Measurements from ENCODE around the gene AIRE. TPM values are rescaled to one million over a fixed set of nuclear protein-coding genes. Genes with fewer than 3 reads are reported as not detected.

The AIRE gene
- total and polyA plus RNA-seq, 8 donors = 0.18 to 0.87 TPM; not detected in 6

DNA sequence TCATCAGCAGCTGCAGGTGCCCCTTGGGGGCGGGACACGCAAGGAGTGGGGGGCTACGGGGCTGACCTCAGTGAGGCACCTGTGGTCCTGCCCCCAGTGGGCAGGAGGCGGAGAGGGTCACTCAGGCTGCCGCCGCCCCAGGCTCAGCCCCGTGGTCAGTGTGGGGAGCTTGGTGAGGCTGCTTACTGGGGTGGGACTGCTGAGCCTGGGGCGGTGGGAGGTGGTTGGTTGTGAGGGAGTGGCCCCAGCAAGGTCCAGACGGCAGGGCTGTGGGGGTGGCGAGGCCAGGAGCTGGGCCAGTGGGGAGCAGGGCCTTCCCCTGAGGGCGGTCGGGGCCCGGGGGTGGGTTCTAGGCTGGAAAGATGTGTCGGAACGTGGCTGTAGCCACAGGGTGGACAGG lies 28.5 kb downstream of the AIRE start:
- Histone ChIP-seq H3K4me3 (no peak overlapping the region), H3K36me3 (peaks cover 68 to 100% (median 100%) of the 10 kb centered on the region in 4 donors), H3K27ac (no peak overlapping the region), H3K4me1 (no peaks in the 10 kb centered on the region), H3K27me3 (no peaks in the 10 kb centered on the region), H3K9me3 (no peaks in the 10 kb centered on the region)
- DNase-seq = no peak
- WGBS, 5 donors = 85 to 94% (median 91%) methylated on average over 11 to 15 of the region's 15 CpGs
- intact Hi-C loops (cut with DNase I; ENCODE audit: low total_unique reads) = no loop called here
- TF ChIP-seq POLR2A (IDR thresholded peaks at IDR 0.05) = no peak
- no peak for TF ChIP-seq EP300 (IDR thresholded peaks at IDR 0.05)
- TF ChIP-seq, protein P1, sequence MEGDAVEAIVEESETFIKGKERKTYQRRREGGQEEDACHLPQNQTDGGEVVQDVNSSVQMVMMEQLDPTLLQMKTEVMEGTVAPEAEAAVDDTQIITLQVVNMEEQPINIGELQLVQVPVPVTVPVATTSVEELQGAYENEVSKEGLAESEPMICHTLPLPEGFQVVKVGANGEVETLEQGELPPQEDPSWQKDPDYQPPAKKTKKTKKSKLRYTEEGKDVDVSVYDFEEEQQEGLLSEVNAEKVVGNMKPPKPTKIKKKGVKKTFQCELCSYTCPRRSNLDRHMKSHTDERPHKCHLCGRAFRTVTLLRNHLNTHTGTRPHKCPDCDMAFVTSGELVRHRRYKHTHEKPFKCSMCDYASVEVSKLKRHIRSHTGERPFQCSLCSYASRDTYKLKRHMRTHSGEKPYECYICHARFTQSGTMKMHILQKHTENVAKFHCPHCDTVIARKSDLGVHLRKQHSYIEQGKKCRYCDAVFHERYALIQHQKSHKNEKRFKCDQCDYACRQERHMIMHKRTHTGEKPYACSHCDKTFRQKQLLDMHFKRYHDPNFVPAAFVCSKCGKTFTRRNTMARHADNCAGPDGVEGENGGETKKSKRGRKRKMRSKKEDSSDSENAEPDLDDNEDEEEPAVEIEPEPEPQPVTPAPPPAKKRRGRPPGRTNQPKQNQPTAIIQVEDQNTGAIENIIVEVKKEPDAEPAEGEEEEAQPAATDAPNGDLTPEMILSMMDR (IDR thresholded peaks at IDR 0.05) = no peak
- TF ChIP-seq POLR2AphosphoS5 (IDR thresholded peaks at IDR 0.05) = no peak

DNA sequence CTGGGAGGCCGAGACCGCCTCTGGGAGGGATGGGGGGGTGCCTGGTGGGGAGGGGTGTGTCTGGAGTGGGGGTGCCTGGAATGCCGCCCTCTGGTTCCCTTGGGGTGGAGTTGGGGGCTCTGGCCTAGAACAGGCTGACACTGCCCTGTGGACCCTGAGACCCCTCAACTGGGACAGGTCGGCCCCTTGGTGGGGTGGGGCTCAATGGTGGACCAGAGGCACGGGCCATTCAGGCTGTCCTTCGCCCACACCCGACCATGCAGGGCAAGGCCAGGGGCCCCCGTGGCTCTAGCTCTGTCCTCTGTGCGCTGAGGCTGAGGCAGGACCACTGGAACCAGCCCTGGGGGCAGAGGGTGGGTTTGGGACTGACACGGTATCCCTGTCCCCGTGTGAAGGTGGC lies 28.9 kb downstream of the AIRE start:
- 85 to 96% (median 94%) methylated on average over 7 to 11 of the region's 11 CpGs for WGBS, 5 donors
- H3K4me3 ChIP-seq = no peak overlapping the region
- H3K27ac ChIP-seq = no peak overlapping the region
- no peaks in the 10 kb centered on the region for H3K27me3 ChIP-seq
- DNase-seq = no peak
- H3K9me3 ChIP-seq = no peaks in the 10 kb centered on the region
- TF ChIP-seq POLR2A (IDR thresholded peaks at IDR 0.05) = no peak
- H3K36me3 ChIP-seq = peaks cover 72 to 100% (median 100%) of the 10 kb centered on the region in 4 donors
- intact Hi-C loops (cut with DNase I; ENCODE audit: low total_unique reads) = no loop called here
- no peaks in the 10 kb centered on the region for H3K4me1 ChIP-seq

DNA sequence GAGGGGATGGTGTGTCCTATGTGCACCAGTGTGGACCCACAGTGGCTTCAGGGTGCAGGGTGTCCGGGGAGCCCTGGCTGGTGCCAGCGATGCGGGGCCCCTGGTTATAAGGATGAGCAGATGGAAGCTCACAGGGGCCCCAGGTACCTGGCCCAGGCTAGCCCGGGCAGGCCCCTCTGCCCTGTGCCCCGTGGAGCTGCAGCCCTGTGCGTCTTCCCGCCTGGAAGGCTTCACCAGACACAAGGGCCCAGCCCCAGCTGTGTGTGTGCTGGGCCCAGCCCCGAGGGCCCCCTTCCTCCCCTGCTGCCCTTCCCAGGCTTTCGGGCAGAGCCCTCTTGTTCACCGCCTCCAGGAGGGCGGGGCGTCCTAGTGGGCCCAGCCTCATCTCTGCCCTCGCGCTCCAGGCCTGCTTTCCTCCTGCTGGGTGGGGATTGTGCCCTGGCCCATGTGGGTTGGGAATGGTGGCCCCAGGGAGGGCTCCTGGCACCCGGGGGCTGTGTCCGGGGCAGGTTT lies 30.1 kb downstream of the AIRE start:
- no peak for DNase-seq
- intact Hi-C loops (cut with DNase I; ENCODE audit: low total_unique reads) = no loop called here
- no peak overlapping the region for H3K27ac ChIP-seq
- TF ChIP-seq POLR2AphosphoS5 (IDR thresholded peaks at IDR 0.05) (no peak), EP300 (IDR thresholded peaks at IDR 0.05) (no peak), POLR2A (IDR thresholded peaks at IDR 0.05) (no peak)
- TF ChIP-seq, protein P1 (IDR thresholded peaks at IDR 0.05) = no peak
- no peak overlapping the region for H3K4me3 ChIP-seq
- WGBS, 5 donors = 84 to 94% (median 86%) methylated on average over 1 to 16 of the region's 16 CpGs
- no peaks in the 10 kb centered on the region for H3K4me1 ChIP-seq
- no peaks in the 10 kb centered on the region for H3K27me3 ChIP-seq
- no peaks in the 10 kb centered on the region for H3K9me3 ChIP-seq
- peaks cover 69 to 100% (median 100%) of the 10 kb centered on the region in 4 donors for H3K36me3 ChIP-seq

DNA sequence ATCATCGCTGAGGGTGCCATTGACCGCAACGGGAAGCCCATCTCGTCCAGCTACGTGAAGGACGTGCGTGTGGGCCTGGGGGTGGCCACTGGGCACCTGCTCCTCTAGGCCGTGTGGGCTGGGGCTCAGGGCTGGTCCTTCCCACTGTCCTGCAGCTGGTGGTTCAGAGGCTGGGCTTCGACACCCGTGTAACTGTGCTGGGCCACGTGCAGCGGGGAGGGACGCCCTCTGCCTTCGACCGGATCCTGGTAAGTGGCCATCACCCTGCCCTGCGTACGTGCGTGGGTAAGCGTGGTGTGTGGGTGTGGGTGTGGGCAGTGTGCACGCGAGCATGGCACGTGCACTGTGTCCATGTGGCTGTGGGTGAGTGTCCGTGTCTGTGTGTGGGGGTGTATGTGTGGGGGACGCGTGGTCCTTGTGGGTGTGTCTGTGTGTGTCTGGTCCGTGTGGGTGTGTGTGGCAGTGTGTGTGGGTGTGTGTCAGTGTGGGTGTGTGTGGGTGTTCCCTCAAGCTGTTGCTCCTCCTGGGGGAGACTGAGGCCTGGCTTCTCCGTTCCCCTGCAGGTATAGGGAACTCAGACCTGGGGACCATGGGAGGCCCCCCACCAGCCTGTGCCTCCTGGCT lies 30.7 kb downstream of the AIRE start:
- WGBS, 5 donors = 84 to 94% (median 91%) methylated on average over 8 to 27 of the region's 27 CpGs
- Histone ChIP-seq H3K36me3 (peaks cover 63 to 100% (median 100%) of the 10 kb centered on the region in 4 donors), H3K4me3 (no peak overlapping the region), H3K4me1 (no peaks in the 10 kb centered on the region), H3K9me3 (no peaks in the 10 kb centered on the region), H3K27me3 (no peaks in the 10 kb centered on the region), H3K27ac (no peak overlapping the region)
- DNase-seq = no peak
- no peak for TF ChIP-seq EP300 (IDR thresholded peaks at IDR 0.05)
- TF ChIP-seq POLR2AphosphoS5 (IDR thresholded peaks at IDR 0.05) = no peak
- TF ChIP-seq, protein P1 (IDR thresholded peaks at IDR 0.05) = no peak
- TF ChIP-seq POLR2A (IDR thresholded peaks at IDR 0.05) = no peak
- intact Hi-C loops (cut with DNase I; ENCODE audit: low total_unique reads) = no loop called here

DNA sequence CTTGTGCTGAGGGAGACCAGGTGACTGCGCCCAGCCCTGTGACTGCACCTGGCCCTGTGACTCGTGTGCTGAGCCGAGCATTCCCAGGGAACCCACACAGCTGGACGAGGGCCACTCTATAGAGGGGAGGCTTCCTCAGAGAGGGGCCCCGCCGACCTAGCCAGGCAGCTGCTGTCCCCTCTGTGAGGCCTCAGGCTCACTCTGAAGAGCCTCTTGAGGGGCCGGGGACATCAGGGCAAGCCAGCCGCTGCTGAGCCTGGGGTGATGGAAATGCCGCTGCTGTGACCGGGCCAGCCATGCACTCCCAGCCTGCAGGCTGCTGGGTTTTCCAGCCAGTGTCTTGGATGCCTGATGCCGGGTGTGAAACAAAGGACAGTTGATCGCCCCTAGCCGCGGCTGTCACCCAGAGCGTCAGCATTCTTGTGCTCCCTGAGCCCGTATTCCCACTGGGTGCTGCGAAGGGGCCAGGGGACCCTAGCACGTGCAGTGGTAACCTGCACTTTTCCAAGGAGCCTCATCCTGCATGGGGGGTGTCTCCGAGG lies 31.6 kb downstream of the AIRE start:
- Histone ChIP-seq H3K4me3 (no peak overlapping the region), H3K36me3 (peaks cover 60 to 100% (median 100%) of the 10 kb centered on the region in 4 donors), H3K27me3 (no peaks in the 10 kb centered on the region), H3K4me1 (no peaks in the 10 kb centered on the region), H3K27ac (no peak overlapping the region), H3K9me3 (no peaks in the 10 kb centered on the region)
- TF ChIP-seq EP300 (IDR thresholded peaks at IDR 0.05) = no peak
- TF ChIP-seq, protein P1 (IDR thresholded peaks at IDR 0.05) = no peak
- no peak for TF ChIP-seq POLR2AphosphoS5 (IDR thresholded peaks at IDR 0.05)
- TF ChIP-seq POLR2A (IDR thresholded peaks at IDR 0.05) = no peak
- WGBS, 5 donors = 88 to 95% (median 92%) methylated on average over 13 to 19 of the region's 19 CpGs
- no peak for DNase-seq
- intact Hi-C loops (cut with DNase I; ENCODE audit: low total_unique reads) = no loop called here
